ENCODE measurements around the gene CYB561. TPM values are rescaled to one million over a fixed set of nuclear protein-coding genes. Genes with fewer than 3 reads are reported as not detected.

The CYB561 gene
- total and polyA plus RNA-seq, 4 donors, result 41.2 to 97.9 (median 45.8) TPM

- H3K9ac ChIP-seq (ENCODE audit: insufficient read depth in 1 of 2, low read length in 2 of 2), result no peak within 1 kb of the TSS
- H3K27me3 ChIP-seq (ENCODE audit: control insufficient read depth in 3 of 3, insufficient read depth in 3 of 3, low read length in 2 of 3), result peaks cover 0 to 29% (median 29%) of the 10 kb centered on the region in 3 donors
- TF ChIP-seq CTCF (IDR thresholded peaks at IDR 0.05; ENCODE audit: control extremely low read depth, extremely low read depth), result no peak
- no peaks in the 10 kb centered on the region for H3K36me3 ChIP-seq (ENCODE audit: control insufficient read depth in 4 of 4, insufficient read depth in 4 of 4, low read length in 4 of 4)
- peak within 1 kb of the TSS; percentile 44 for H3K4me3 ChIP-seq
- DNase-seq (peak in 1 of 3 donors; percentile 49), ATAC-seq (ENCODE audit: insufficient read depth, low FRiP score) (peak; percentile 27)
- peaks cover 0 to 20% (median 5%) of the 10 kb centered on the region in 5 donors for H3K4me1 ChIP-seq (ENCODE audit: control insufficient read depth in 5 of 5, insufficient read depth in 5 of 5, low read length in 5 of 5)
- H3K27ac ChIP-seq (ENCODE audit: low read depth in 1 of 2, low read length in 1 of 2), result peak within 1 kb of the TSS in 1 of 2 donors; percentile 37
- 1% methylated on average over 60 to 78 of the region's 78 CpGs for WGBS, 2 donors
- H3K9me3 ChIP-seq (ENCODE audit: control insufficient read depth in 4 of 4, insufficient read depth in 3 of 4, low read length in 3 of 4), result no peaks in the 10 kb centered on the region
These were observed 30.9 kb upstream of the CYB561 start, which contains the start of gene ACE for GRCh38 chr17:63476854-63477479. Gene ACE (plus strand): TSS chr17:63477061. CDS start chr17:63477095, 34 bp downstream.

GRCh38 chr17:63476459-63476853 lies 30.4 kb upstream of the CYB561 start:
- 1 to 2% methylated on average over 25 to 36 of the region's 36 CpGs for WGBS, 2 donors
- no peaks in the 10 kb centered on the region for H3K36me3 ChIP-seq (ENCODE audit: control insufficient read depth in 4 of 4, insufficient read depth in 4 of 4, low read length in 4 of 4)
- H3K27ac ChIP-seq (ENCODE audit: low read depth in 1 of 2, low read length in 1 of 2), result no peak overlapping the region
- no peak overlapping the region for H3K9ac ChIP-seq (ENCODE audit: insufficient read depth in 1 of 2, low read length in 2 of 2)
- TF ChIP-seq CTCF (IDR thresholded peaks at IDR 0.05; ENCODE audit: control extremely low read depth, extremely low read depth), result no peak
- peaks cover 0 to 30% (median 29%) of the 10 kb centered on the region in 3 donors for H3K27me3 ChIP-seq (ENCODE audit: control insufficient read depth in 3 of 3, insufficient read depth in 3 of 3, low read length in 2 of 3)
- DNase-seq (peak in 2 of 3 donors; percentile 36 to 53), ATAC-seq (ENCODE audit: insufficient read depth, low FRiP score) (peak; percentile 14)
- H3K4me1 ChIP-seq (ENCODE audit: control insufficient read depth in 5 of 5, insufficient read depth in 5 of 5, low read length in 5 of 5), result peaks cover 0 to 20% (median 5%) of the 10 kb centered on the region in 5 donors
- H3K9me3 ChIP-seq (ENCODE audit: control insufficient read depth in 4 of 4, insufficient read depth in 3 of 4, low read length in 3 of 4), result no peaks in the 10 kb centered on the region
- no peak overlapping the region for H3K4me3 ChIP-seq

- H3K27me3 ChIP-seq (ENCODE audit: control insufficient read depth in 3 of 3, insufficient read depth in 3 of 3, low read length in 2 of 3), result peaks cover 0 to 30% (median 29%) of the 10 kb centered on the region in 3 donors
- DNase-seq, result no peak
- H3K27ac ChIP-seq (ENCODE audit: low read depth in 1 of 2, low read length in 1 of 2), result peak overlapping the region in 1 of 2 donors; percentile 34
- 62 to 64% methylated on average over 27 to 28 of the region's 28 CpGs for WGBS, 2 donors
- H3K4me3 ChIP-seq, result no peak overlapping the region
- ATAC-seq (ENCODE audit: insufficient read depth, low FRiP score), result no peak
- peaks cover 0 to 16% (median 5%) of the 10 kb centered on the region in 5 donors for H3K4me1 ChIP-seq (ENCODE audit: control insufficient read depth in 5 of 5, insufficient read depth in 5 of 5, low read length in 5 of 5)
- no peaks in the 10 kb centered on the region for H3K36me3 ChIP-seq (ENCODE audit: control insufficient read depth in 4 of 4, insufficient read depth in 4 of 4, low read length in 4 of 4)
- no peak overlapping the region for H3K9ac ChIP-seq (ENCODE audit: insufficient read depth in 1 of 2, low read length in 2 of 2)
- no peak for TF ChIP-seq CTCF (IDR thresholded peaks at IDR 0.05; ENCODE audit: control extremely low read depth, extremely low read depth)
- no peaks in the 10 kb centered on the region for H3K9me3 ChIP-seq (ENCODE audit: control insufficient read depth in 4 of 4, insufficient read depth in 3 of 4, low read length in 3 of 4)
These were observed 29.6 kb upstream of the CYB561 start for GRCh38 chr17:63475491-63476412.

Data from lung (tissue), 12 donors.